A673 (cell line): Measurements from ENCODE around the gene GMDS.

ENCODE experiments used
- EZH2 ChIP-seq: fragments of 200-600 bp; sonication (generic); IDR thresholded peaks from 2 replicates; pipeline ENCODE4 v1.6.1; 2017; ENCODE audit warnings: borderline replicate concordance, low read depth, mild to moderate bottlenecking, mixed read lengths, antibody characterized with exemption, low read length; ENCODE audit not compliant: poor library complexity, severe bottlenecking
- TF ChIP-seq, protein P1 (sequence below): fragments of 300-800, 200-600 bp; sonication (generic); conservative IDR thresholded peaks from 2 replicates; pipeline ENCODE4 v1.5.1; 2017; ENCODE audit warnings: low read depth, mild to moderate bottlenecking, antibody characterized with exemption, low read length, moderate library complexity, mixed read lengths

DNA sequence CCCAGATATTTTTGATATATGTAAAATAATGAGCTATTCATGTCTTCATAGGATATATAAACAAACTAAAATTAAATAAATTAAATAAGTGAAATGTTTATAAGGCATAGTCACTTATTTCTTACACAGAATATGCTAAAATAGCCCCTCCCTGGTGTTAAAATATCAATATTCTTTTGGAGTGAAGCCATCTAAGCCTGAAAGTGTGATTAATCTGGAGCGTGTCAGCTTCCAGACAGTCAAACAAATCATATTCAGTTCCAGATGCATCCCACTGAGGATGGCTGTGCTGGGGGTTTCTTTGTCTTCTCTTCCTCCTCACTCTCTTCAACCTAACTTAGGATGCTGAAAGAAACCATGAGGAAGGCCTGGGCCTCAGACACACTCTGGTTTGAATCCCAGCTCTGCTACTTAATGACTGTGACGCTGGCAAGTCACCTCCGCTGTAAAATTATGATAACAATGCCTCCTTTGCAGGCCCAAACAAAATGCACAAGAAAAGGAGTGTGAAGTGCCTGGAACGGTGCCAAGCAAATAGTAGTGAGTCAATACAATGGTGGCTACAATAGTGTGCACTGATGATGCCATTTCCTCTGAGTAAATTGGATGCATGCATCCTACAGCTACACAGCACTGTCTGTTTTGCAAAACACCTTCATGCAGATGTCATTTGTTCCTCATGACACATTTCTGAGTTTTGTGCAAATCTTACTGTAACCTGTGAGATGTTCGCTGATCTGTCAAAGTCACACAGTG, 474.3 kb downstream of the GMDS start:
- TF ChIP-seq, protein P1, sequence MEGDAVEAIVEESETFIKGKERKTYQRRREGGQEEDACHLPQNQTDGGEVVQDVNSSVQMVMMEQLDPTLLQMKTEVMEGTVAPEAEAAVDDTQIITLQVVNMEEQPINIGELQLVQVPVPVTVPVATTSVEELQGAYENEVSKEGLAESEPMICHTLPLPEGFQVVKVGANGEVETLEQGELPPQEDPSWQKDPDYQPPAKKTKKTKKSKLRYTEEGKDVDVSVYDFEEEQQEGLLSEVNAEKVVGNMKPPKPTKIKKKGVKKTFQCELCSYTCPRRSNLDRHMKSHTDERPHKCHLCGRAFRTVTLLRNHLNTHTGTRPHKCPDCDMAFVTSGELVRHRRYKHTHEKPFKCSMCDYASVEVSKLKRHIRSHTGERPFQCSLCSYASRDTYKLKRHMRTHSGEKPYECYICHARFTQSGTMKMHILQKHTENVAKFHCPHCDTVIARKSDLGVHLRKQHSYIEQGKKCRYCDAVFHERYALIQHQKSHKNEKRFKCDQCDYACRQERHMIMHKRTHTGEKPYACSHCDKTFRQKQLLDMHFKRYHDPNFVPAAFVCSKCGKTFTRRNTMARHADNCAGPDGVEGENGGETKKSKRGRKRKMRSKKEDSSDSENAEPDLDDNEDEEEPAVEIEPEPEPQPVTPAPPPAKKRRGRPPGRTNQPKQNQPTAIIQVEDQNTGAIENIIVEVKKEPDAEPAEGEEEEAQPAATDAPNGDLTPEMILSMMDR: no peak
- TF ChIP-seq EZH2: no peak
